Stimulated activated CD8-positive, alpha-beta memory T cell treated with anti-CD3 and anti-CD28 coated beads, Interleukin-7, amount 100 ng/mL, for 4 hours (primary cell): ENCODE data around the gene LGALS3BP.
"Not testable (repeated sequence)": the region's sequence is repeated elsewhere in the genome, so short reads cannot be mapped to it uniquely, and the experiment has no call there.

Experiments used
- DNase-seq, 2 donors: peaks; one replicate each; pipeline ENCODE4 v3.0.0-alpha.2; 2020; ENCODE audit warnings: low read depth in 2 of 2

The LGALS3BP gene, protein sequence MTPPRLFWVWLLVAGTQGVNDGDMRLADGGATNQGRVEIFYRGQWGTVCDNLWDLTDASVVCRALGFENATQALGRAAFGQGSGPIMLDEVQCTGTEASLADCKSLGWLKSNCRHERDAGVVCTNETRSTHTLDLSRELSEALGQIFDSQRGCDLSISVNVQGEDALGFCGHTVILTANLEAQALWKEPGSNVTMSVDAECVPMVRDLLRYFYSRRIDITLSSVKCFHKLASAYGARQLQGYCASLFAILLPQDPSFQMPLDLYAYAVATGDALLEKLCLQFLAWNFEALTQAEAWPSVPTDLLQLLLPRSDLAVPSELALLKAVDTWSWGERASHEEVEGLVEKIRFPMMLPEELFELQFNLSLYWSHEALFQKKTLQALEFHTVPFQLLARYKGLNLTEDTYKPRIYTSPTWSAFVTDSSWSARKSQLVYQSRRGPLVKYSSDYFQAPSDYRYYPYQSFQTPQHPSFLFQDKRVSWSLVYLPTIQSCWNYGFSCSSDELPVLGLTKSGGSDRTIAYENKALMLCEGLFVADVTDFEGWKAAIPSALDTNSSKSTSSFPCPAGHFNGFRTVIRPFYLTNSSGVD

DNA sequence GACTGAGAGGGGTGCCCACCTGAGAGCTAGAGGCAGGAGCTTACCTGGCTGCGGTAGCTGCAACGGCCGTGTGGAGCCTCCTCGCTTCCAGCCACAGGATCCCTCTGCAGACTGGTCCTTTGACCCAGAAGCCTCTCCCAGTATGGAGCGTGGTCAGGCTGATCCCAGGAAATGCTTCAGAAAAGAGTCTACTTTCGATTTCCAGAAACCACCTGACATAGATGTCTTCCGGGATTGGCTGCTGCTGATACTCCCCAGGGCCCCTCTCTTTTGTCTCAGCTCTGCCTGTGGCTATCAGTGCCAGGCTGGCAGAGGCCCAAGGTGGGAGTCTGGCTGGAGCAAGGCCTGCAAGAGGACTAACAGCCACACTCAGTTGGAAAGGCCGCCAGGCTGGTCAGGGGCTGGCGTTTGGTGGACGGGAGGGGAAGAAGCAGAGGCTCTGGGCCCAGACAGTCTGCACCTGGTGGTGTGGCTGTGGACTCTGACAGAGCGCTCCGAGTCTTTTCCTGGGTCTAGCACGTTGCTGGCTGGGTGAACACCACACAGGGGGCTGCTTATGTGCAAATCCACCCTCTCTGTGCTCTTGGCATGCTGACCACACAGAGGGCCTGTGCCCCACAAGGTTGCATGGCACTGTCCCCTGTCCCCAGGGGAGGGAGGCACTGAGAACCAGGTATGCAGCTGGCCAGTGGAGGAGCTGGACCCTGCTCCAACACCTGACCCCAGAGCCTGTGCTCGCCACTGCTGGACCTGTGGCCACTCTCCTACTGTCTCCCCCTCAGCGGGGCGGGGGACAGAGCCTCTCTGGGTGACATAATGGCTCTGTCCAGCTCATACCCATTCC, at the start of gene LGALS3BP:
Gene LGALS3BP (minus strand): TSS at position 144 of the 844 bp plus-strand sequence. CDS start 2,732 bp downstream, outside the sequence.
- no peak for DNase-seq

DNA sequence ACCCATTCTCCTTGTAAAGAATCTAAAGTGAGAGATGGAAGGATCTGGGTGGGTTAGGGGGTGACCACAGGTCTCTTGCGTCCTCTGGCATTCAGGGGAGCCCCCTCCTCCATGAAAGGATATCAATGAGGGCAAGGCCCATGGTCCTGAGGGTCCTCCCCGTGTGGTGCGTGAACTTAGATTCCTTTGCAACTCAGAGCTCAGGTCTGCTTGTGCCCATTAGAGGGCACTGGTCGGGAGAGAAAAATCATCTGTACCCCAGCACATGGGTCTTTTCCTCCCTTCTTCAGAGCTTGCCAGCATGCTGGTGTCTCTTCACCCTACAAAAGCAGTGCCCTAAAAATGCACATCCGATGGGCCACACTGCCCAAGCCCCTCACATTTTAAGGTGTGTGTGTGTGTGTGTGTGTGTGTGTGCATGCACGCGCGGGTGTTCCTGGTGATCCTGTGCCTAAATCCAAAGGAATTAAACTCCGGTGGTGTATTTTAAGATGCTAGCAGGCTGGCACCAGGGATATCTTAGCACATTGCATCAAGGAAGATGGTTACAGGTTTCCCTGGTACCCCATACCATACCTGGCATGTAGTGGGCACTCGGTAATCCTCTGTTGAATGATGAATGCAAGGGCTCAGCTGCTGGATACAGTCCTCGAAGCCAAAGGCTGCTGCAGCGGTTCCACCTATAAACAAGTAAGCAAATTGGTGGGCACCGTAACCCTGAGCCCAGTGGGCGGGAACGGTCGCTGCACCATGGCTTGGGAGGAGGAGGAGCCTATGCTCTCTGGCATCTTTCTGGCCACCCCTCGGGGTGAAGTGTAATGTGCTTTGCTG, 49.0 kb upstream of the LGALS3BP start:
- DNase-seq, result no peak

DNA sequence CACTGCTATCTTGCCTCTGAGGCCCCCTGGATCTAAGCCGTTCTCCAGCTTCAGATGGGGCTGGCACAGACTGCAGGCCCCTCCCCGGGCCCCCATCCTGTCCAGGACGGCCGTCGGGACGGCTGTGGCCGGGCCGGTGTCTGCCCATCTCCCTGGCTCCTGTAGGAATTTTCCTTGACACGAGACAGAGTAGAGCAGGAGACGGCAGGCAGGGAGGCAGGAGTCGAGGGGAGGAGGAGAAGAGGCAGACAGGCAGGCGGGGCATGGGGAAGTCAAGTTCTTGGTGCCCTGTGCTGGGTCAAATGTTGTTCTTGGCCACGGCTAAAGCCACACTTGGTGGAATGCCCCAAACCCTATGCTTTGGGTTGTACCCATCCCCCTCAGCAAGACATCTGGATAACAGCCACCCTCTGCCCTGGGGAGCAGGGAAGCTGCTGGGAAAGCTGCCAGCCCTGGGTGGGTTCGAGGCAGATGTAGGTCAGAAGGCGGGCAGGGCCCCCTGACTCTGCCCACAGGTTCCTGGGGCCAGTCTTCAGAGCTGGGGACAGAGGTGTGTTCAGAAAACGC, 48.3 kb upstream of the LGALS3BP start:
- no peak for DNase-seq

DNA sequence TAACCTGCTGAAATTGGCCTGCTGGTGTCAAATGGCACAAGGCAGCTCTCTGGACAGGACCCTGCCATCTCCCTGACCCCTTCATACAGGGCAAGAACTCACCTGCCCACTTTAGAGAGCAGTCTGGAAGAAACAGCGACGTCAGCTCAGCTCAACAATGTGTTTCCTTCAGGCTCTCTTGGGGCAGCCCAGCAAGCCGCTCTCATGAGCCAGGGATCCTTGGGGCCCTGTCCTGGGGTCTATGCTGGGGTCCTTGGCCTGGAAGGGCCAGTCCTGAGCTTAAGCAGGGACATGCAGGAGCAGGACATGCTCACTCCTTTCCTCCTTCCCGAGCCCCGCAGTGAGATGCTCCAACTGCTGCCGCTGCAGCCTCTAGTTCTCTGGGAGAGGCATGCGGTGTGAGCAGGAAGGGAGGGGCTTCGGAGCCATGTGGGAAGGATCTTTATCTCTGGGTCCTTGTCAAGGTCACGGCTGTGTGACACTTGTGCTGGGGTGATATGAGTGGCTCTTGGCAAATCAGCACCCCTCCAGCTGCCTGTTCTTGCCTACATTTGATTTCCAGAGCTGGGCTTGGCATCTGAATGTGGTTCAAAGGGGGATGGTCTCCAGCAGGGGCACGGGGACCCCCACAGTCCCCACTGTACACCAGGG, 47.7 kb upstream of the LGALS3BP start:
- DNase-seq, result no peak

DNA sequence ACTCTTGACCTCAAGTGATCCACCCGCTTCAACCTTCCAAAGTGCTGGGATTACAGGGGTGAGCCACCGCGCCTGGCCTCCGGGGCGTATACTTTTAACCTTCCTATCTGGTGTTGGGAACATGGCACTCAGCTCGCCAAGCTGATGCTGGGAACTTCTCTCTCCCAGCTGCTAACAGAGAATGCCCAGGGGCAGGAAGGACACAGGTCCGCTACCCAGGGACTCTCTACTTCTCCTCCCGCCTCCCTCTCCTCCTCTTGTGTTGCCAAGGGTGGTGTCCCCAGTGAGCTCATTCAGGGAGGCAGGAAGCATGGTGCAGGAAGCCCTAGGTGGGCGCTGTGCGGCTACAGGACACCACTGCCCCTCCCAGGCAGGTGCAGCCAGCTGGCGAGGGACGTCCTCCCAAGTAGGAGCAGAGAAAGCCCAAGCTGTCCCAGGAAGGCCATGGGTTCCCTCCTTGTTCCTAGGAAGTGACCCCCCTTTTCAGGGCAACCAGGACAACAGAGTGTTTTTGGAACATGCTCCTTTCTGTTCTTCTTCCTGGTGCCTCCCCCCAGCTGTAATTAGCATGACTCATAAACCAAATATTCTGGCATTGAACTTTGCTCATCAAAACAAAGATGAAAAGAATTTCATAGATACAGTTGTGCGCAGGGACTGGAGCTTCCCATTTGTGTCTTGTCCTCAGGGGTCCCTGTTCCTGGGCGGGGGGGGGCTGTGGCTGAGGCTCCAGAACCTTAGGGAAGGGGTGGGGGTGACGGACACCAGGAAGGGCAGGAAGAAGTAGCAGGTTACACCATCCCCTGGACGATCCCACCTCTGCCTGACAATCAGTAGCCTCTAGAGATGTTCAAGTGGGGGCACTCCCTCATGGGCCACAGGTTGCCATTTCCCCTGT, 46.9 kb upstream of the LGALS3BP start:
- DNase-seq, result no peak

DNA sequence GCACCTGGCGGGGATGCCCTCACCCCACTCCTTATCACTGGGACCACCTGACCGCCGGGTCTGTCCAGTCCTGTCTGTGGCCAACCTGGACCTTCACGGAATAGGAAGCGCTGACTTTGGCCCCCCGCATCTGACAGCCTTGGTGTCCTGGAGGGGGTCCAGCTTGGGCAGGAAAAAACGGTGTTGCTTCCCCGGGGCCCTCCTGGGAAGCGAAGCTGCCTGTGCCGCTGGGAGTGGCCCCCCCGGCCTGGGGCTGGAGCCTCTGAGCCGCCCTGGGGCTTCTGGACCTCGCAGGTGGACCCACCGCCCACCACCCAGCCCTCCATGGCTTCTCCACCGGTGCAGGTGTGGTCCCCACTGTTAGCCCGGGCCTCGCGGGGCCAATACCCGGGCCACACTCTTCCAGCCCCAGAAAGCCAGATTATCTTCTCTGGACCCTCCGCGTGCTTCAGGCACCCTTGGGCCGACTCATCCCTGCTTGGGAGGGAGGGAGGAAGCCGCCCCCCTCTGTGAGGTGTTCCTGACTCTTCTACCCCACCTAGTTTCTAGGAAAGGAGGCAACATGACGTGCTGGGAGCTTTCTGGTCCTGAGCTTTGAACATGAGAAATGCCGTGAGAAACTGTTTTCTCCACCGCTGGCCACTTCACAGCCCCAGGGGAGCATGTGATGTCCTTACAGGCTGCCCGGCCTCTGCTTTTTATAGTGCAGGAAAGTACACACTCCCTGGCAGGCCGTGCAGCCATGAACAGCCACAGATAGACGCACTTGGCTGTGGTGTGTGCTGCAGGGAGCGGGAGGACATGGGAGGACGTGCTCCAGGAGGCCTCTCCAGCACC, 45.4 kb upstream of the LGALS3BP start:
- DNase-seq, result no peak

DNA sequence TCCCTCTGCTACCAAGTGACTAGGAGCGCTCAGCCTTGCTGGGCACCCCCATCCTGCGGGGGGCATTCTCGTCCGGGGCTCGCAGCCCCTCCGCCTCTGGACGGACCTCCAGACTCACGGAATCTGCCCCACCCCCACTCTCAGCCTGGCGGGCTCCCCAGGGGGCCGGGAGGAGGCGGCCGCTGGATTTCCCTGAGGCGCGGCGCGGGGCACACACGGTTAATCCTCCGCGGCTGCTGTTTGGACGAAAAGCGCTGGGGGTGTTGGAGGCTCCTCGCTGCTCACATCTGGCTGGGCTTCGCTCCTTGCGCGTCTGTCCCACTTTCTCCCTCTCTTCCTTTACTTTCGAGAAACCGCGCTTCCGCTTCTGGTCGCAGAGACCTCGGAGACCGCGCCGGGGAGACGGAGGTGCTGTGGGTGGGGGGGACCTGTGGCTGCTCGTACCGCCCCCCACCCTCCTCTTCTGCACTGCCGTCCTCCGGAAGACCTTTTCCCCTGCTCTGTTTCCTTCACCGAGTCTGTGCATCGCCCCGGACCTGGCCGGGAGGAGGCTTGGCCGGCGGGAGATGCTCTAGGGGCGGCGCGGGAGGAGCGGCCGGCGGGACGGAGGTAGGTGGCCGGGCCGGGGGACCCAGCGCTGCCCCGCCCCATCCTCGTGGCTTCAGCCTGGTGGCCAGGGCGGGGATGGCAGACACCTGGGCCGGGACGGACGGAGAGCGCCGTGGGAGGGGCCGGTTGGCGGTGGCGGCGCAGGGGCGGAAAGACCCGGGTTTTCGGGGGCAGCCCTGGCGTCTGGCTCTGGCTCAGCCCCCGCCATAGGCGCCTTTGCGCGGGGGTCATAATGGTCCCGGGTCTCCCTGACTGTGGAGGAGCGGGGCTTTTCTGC, 44.4 kb upstream of the LGALS3BP start, which contains the start of gene C1QTNF1:
Gene C1QTNF1 (plus strand): TSS at position 284 of the 886 bp plus-strand sequence. CDS start 19,800 bp downstream, outside the sequence.
- DNase-seq, result no peak

DNA sequence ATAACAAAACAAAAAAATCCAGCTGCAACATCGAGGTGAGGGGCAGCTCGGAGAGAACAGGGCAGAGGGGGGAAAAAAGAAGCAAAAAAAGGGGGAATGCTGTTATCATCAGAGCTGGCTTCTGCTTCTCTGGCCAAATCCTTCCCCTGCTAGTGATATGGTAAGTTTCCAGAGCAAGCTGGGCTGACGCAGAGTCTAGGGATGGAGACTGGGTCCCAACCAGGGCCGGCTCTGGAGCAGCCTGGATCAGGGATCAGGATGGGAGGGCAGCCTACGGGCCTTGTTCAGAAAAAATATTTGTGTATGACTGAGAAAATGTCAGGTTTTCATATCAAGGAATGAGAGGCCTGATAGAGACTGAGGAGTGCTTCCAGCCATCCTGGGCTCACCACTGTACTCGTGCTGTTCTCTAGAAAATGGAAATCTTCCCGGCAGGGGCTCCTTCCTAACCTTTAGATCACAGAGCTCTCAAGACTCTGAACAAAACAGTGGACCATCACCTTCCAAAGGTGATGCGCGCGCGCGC, 43.5 kb upstream of the LGALS3BP start:
- no peak for DNase-seq

DNA sequence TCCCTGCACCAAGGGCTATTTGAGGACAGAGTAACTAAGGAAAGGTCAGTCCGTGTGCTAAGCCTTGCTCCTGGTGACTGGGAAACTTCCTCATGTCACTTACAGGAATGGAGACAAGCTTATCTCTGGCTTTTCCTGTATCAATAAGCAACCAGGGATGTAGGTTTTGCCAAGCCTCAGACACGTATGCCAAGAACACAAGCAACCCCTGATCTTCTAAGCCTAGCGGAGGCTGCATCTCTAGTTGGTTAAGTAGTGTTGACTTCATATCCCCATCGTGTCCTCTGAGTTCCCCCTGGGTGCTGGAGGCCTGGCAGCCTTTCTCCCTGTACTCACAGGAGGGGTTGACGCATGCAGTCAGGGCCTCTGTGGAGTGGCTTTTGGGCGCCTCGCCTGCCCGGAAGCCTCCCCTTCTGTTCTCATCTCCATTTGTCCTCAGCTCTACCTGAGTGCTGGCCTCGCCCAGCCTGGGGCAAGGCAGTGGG, 42.8 kb upstream of the LGALS3BP start:
- DNase-seq, result no peak

DNA sequence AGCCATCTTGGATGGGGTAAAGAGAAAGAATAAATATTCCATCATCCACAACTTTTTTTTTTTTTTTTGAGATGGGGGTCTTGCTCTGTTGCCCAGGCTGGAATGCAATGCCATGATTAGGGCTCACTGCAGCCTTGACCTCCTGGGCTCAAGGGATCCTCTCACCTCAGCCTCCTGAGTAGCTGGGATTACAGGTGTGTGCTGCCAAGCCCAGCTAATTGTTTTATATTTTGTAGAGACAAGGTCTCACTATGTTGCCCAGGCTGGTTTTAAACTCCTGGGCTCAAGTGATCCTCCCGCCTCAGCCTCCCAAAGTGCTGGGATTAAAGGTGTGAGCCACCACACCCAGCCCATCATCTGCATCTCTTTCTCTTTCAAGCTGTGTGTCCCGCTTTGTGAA, 42.2 kb upstream of the LGALS3BP start:
- not testable (repeated sequence) for DNase-seq

DNA sequence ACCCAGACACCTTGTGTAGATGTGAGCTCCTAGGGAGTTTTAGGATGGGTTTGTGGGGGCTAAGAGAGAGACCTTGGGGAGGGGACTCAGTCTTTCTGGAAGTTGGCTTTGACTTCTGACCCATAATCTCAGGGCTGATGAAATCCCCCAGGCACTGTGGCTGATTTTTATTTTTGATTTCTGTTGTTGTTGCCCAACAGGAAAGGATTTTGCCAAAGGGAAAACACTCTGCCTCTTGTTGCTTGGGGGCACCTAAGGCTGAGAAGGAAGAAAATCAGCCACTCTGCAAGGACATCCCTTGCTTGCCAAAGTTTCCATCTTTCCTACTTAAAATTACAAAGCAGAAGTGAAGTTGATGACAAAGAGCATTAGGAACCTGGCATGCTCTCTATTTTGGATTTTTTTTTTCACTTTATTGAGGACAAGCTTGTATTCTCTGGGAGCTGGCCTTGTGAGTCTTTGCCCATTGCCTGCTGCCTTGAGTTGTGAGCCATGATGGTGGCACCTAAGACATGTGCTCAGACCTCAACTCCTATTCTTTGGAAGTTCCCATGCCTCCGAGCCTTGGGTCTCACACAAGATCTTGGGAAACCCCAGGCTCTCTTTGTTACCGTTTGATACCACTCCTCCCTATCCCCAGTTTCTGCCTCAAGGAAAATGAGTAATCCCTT, 41.0 kb upstream of the LGALS3BP start:
- DNase-seq, result no peak

DNA sequence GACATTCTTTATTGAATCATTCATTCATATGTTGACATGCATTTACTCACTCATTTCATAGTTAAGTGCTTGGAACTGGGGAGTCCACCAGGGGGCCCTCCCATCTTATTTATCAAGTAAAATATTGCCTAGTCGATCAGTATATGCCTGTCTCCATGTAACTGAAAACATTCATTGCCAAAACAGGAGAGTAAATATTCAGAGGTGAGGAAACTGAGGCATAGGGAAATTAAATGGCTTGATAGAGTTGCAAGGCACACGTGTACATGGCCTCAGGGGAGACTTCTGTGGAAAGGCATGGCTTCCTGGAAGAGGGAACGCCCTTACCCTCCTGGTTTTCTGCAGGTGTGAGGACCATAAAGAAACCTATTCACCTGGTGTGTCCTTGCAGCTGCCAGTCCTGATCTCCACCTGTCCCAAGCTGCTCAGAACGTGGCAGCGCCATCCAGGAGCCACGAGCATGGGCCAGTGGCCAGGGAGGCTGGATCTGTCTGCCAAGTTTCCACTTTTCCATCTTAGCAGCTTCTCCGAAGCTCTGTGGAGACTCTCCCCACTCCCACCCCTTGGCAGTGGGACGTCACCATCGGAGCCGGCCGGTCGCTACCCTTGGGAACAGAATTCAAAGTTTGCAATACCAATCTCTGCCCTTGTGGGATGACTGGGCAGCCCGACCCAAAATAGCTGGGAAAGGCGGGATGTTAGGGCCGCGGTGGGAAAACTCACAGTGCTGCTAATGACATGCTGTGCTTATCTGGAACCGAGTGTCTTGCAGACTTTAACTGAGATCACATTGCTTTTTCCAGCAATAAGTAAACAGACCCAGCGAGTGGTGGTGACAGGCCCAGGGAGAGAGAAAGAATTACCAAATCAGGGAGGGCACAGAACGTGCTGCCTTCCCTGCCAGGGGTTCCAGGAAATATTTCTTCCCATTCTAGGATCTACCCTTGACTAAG, 40.2 kb upstream of the LGALS3BP start:
- peak in 1 of 2 donors; percentile 17 for DNase-seq

DNA sequence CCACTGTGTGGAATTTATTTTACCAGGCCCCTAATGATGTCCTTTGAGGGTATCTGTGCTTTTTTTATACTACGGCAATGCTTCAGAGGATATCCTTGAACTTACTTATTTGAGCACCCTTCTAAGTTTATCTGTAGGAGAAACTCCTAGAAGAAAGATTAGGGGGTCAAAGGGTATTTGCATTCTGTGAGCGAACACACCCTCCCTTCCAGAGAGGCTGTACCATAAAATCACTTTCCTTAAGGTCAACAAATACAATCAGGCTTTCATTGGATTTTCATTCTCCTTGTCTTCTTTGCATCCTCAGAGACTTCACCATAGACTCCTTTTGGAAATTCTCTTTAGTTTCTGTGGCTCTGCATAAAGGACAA, 39.5 kb upstream of the LGALS3BP start:
- DNase-seq, result no peak

DNA sequence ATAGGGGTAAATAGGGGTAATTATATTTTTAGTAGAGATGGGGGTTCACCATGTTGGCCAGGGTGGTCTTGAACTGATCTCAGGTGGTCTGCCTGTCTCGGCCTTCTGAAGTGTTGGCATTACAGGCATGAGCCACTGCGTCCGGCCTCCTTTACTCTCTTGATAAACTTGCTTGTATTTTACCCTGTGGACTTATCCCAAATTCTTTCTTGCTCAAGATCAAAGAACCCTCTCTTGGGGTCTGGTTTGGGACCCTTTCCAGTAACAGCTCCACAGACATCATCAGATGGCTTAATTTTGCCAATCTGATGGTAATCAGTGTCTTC, 38.6 kb upstream of the LGALS3BP start:
- no peak for DNase-seq

DNA sequence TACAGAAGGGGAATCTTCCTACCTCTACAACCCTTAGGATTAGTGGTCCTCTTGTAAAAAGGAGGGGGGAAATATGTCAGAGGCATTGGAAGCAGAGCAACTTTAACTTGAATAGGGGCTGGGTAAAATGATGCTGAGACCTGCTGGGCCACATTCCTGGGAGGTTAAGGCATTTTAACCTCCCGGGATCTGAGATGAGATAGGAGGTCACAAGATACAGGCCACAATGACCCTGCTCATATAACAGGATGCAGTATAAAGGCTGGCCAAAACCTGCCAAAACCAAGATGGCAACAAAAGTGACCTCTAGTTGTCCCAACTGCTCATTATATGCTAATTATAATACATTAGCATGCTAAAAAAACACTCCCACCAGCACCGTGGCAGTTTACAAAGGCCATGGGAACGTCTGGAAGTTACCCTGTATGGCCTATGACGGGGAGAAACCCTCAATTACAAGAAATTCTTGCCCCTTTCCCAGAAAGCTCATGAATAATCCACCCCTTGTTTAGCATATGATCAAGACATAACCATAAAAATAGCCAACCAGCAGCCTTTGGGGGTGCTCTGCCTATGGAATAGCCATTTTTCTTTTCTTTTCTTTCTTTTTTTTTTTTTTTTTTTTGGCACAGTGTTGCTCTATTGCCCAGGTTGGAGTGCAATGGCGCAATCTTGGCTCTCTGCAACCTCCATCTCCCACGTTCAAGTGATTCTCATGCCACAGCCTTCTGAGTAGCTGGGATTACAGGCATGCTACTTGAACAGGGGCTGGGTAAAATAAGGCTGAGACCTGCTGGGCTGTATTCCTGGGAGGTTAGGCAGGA, 38.0 kb upstream of the LGALS3BP start:
- no peak for DNase-seq
